Measurements from ENCODE around the gene EHD4.
A peak's percentile ranks its signal among the peaks of the same experiment; 100 is the strongest.

The EHD4 gene

GRCh38 chr15:41881920-41882688 is 90.3 kb downstream of the EHD4 start:
- no peak overlapping the region for H3K4me3 Mint-ChIP-seq
- no peaks in the 10 kb centered on the region for H3K9me3 Mint-ChIP-seq
- peaks cover 7% of the 10 kb centered on the region for H3K4me1 Mint-ChIP-seq (ENCODE audit: low read depth)
- H3K27ac Mint-ChIP-seq, result no peak overlapping the region
- H3K27me3 Mint-ChIP-seq (ENCODE audit: low read depth), result peaks cover 17% of the 10 kb centered on the region
- H3K36me3 Mint-ChIP-seq (ENCODE audit: low read depth), result peaks cover 4% of the 10 kb centered on the region

GRCh38 chr15:41881550-41881919 is 90.8 kb downstream of the EHD4 start:
- Mint-ChIP-seq H3K27me3 (ENCODE audit: low read depth) (peaks cover 17% of the 10 kb centered on the region), H3K27ac (no peak overlapping the region), H3K4me3 (peak overlapping the region; percentile 42), H3K36me3 (ENCODE audit: low read depth) (peaks cover 4% of the 10 kb centered on the region), H3K9me3 (no peaks in the 10 kb centered on the region), H3K4me1 (ENCODE audit: low read depth) (peaks cover 7% of the 10 kb centered on the region)

- H3K36me3 Mint-ChIP-seq (ENCODE audit: low read depth), result peaks cover 4% of the 10 kb centered on the region
- no peaks in the 10 kb centered on the region for H3K9me3 Mint-ChIP-seq
- peaks cover 7% of the 10 kb centered on the region for H3K4me1 Mint-ChIP-seq (ENCODE audit: low read depth)
- H3K27me3 Mint-ChIP-seq (ENCODE audit: low read depth), result peaks cover 17% of the 10 kb centered on the region
- H3K27ac Mint-ChIP-seq, result no peak overlapping the region
- H3K4me3 Mint-ChIP-seq, result peak overlapping the region; percentile 42
Measured at GRCh38 chr15:41881086-41881485, 91.3 kb downstream of the EHD4 start.

GRCh38 chr15:41880156-41880877 is 92.0 kb downstream of the EHD4 start:
- Mint-ChIP-seq H3K27ac (no peak overlapping the region), H3K27me3 (ENCODE audit: low read depth) (peaks cover 17% of the 10 kb centered on the region), H3K4me1 (ENCODE audit: low read depth) (peaks cover 5% of the 10 kb centered on the region), H3K9me3 (no peaks in the 10 kb centered on the region), H3K36me3 (ENCODE audit: low read depth) (peaks cover 2% of the 10 kb centered on the region), H3K4me3 (no peak overlapping the region)

GRCh38 chr15:41879321-41879845 is 93.0 kb downstream of the EHD4 start:
- no peak overlapping the region for H3K4me3 Mint-ChIP-seq
- peaks cover 13% of the 10 kb centered on the region for H3K27me3 Mint-ChIP-seq (ENCODE audit: low read depth)
- peaks cover 1% of the 10 kb centered on the region for H3K36me3 Mint-ChIP-seq (ENCODE audit: low read depth)
- H3K4me1 Mint-ChIP-seq (ENCODE audit: low read depth), result peaks cover 4% of the 10 kb centered on the region
- no peak overlapping the region for H3K27ac Mint-ChIP-seq
- H3K9me3 Mint-ChIP-seq, result no peaks in the 10 kb centered on the region

GRCh38 chr15:41878355-41878699 is 94.0 kb downstream of the EHD4 start:
- H3K4me1 Mint-ChIP-seq (ENCODE audit: low read depth), result peaks cover 4% of the 10 kb centered on the region
- peaks cover 12% of the 10 kb centered on the region for H3K27me3 Mint-ChIP-seq (ENCODE audit: low read depth)
- H3K4me3 Mint-ChIP-seq, result no peak overlapping the region
- H3K36me3 Mint-ChIP-seq (ENCODE audit: low read depth), result no peaks in the 10 kb centered on the region
- no peaks in the 10 kb centered on the region for H3K9me3 Mint-ChIP-seq
- no peak overlapping the region for H3K27ac Mint-ChIP-seq

- Mint-ChIP-seq H3K36me3 (ENCODE audit: low read depth) (no peaks in the 10 kb centered on the region), H3K9me3 (no peaks in the 10 kb centered on the region), H3K4me3 (no peak overlapping the region), H3K4me1 (ENCODE audit: low read depth) (peaks cover 4% of the 10 kb centered on the region), H3K27ac (no peak overlapping the region), H3K27me3 (ENCODE audit: low read depth) (peaks cover 12% of the 10 kb centered on the region)
Measured at GRCh38 chr15:41877631-41878354, 94.6 kb downstream of the EHD4 start.

- Mint-ChIP-seq H3K4me1 (ENCODE audit: low read depth) (peaks cover 4% of the 10 kb centered on the region), H3K27ac (no peak overlapping the region), H3K9me3 (no peaks in the 10 kb centered on the region), H3K27me3 (ENCODE audit: low read depth) (peaks cover 12% of the 10 kb centered on the region), H3K4me3 (no peak overlapping the region), H3K36me3 (ENCODE audit: low read depth) (no peaks in the 10 kb centered on the region)
Measured at GRCh38 chr15:41876689-41877088, 95.7 kb downstream of the EHD4 start.

GRCh38 chr15:41876007-41876406 is 96.3 kb downstream of the EHD4 start:
- Mint-ChIP-seq H3K4me3 (no peak overlapping the region), H3K27ac (no peak overlapping the region), H3K27me3 (ENCODE audit: low read depth) (peaks cover 5% of the 10 kb centered on the region)

GRCh38 chr15:41874736-41875135 is 97.6 kb downstream of the EHD4 start:
- H3K4me1 Mint-ChIP-seq (ENCODE audit: low read depth), result peaks cover 2% of the 10 kb centered on the region
- H3K36me3 Mint-ChIP-seq (ENCODE audit: low read depth), result peaks cover 2% of the 10 kb centered on the region
- H3K27ac Mint-ChIP-seq, result no peak overlapping the region
- H3K4me3 Mint-ChIP-seq, result no peak overlapping the region
- no peaks in the 10 kb centered on the region for H3K9me3 Mint-ChIP-seq
- H3K27me3 Mint-ChIP-seq (ENCODE audit: low read depth), result no peaks in the 10 kb centered on the region

More at GRCh38 chr15:41876007-41876406, 96.3 kb downstream of the EHD4 start:
- Mint-ChIP-seq H3K9me3 (no peaks in the 10 kb centered on the region), H3K4me1 (ENCODE audit: low read depth) (no peaks in the 10 kb centered on the region), H3K36me3 (ENCODE audit: low read depth) (no peaks in the 10 kb centered on the region)

GRCh38 chr15:41873711-41874110 is 98.6 kb downstream of the EHD4 start:
- H3K27me3 Mint-ChIP-seq (ENCODE audit: low read depth), result no peaks in the 10 kb centered on the region
- H3K27ac Mint-ChIP-seq, result no peak overlapping the region
- H3K36me3 Mint-ChIP-seq (ENCODE audit: low read depth), result peaks cover 2% of the 10 kb centered on the region
- no peak overlapping the region for H3K4me3 Mint-ChIP-seq
- H3K9me3 Mint-ChIP-seq, result no peaks in the 10 kb centered on the region
- peaks cover 2% of the 10 kb centered on the region for H3K4me1 Mint-ChIP-seq (ENCODE audit: low read depth)

- Mint-ChIP-seq H3K4me1 (ENCODE audit: low read depth) (peaks cover 2% of the 10 kb centered on the region), H3K9me3 (no peaks in the 10 kb centered on the region), H3K36me3 (ENCODE audit: low read depth) (peaks cover 2% of the 10 kb centered on the region), H3K27ac (no peak overlapping the region), H3K27me3 (ENCODE audit: low read depth) (no peaks in the 10 kb centered on the region), H3K4me3 (no peak overlapping the region)
Measured at GRCh38 chr15:41872166-41872747, 100.1 kb downstream of the EHD4 start.

- H3K9me3 Mint-ChIP-seq, result no peaks in the 10 kb centered on the region
- H3K4me3 Mint-ChIP-seq, result no peak overlapping the region
- no peaks in the 10 kb centered on the region for H3K27me3 Mint-ChIP-seq (ENCODE audit: low read depth)
- peaks cover 2% of the 10 kb centered on the region for H3K4me1 Mint-ChIP-seq (ENCODE audit: low read depth)
- H3K27ac Mint-ChIP-seq, result peak overlapping the region; percentile 96
- peaks cover 2% of the 10 kb centered on the region for H3K36me3 Mint-ChIP-seq (ENCODE audit: low read depth)
Measured at GRCh38 chr15:41871175-41871905, 101.0 kb downstream of the EHD4 start.

GRCh38 chr15:41870689-41871081 is 101.7 kb downstream of the EHD4 start:
- Mint-ChIP-seq H3K27me3 (ENCODE audit: low read depth) (no peaks in the 10 kb centered on the region), H3K9me3 (no peaks in the 10 kb centered on the region), H3K4me1 (ENCODE audit: low read depth) (peaks cover 2% of the 10 kb centered on the region), H3K27ac (peak overlapping the region; percentile 96), H3K4me3 (peak overlapping the region; percentile 11), H3K36me3 (ENCODE audit: low read depth) (peaks cover 2% of the 10 kb centered on the region)
